ENCODE data around the gene PROCR.
"Not testable (repeated sequence)": the region's sequence is repeated elsewhere in the genome, so short reads cannot be mapped to it uniquely, and the experiment has no call there.

PROCR gene

DNA sequence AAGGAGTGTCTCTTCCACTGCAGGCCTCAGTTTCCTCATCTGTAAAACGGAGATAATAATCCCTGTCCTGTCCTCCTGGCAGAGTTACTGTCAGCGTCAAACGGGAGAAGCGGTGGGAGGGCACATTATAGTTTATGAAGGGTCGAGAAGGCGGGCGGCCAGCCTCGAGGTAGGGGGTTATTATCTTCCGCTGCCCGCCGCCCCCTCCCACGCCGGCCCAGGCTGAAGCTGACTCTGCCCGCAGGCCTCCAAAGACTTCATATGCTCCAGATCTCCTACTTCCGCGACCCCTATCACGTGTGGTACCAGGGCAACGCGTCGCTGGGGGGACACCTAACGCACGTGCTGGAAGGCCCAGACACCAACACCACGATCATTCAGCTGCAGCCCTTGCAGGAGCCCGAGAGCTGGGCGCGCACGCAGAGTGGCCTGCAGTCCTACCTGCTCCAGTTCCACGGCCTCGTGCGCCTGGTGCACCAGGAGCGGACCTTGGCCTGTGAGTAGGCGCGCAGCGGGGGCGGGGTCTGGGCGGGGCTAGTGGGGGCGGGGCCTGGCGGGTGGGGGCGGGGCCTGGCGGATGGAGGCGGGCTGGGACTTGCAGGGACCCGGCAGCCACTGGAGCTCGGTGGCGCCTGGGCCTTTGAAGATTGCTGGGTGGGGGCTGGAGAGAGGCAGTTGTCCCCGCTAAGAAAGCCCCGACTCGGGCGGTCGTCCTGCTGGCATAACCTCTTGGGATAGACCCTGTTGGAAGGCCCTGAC lies 2.8 kb downstream of the PROCR start:
- H3K4me3 ChIP-seq (ENCODE audit: low read depth, low read length): no peak overlapping the region
- DNase-seq (ENCODE audit: low read depth): no peak
- TF ChIP-seq, protein P1, sequence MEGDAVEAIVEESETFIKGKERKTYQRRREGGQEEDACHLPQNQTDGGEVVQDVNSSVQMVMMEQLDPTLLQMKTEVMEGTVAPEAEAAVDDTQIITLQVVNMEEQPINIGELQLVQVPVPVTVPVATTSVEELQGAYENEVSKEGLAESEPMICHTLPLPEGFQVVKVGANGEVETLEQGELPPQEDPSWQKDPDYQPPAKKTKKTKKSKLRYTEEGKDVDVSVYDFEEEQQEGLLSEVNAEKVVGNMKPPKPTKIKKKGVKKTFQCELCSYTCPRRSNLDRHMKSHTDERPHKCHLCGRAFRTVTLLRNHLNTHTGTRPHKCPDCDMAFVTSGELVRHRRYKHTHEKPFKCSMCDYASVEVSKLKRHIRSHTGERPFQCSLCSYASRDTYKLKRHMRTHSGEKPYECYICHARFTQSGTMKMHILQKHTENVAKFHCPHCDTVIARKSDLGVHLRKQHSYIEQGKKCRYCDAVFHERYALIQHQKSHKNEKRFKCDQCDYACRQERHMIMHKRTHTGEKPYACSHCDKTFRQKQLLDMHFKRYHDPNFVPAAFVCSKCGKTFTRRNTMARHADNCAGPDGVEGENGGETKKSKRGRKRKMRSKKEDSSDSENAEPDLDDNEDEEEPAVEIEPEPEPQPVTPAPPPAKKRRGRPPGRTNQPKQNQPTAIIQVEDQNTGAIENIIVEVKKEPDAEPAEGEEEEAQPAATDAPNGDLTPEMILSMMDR (IDR thresholded peaks at IDR 0.05; ENCODE audit: control insufficient read depth, extremely low read depth, insufficient read depth): no peak

DNA sequence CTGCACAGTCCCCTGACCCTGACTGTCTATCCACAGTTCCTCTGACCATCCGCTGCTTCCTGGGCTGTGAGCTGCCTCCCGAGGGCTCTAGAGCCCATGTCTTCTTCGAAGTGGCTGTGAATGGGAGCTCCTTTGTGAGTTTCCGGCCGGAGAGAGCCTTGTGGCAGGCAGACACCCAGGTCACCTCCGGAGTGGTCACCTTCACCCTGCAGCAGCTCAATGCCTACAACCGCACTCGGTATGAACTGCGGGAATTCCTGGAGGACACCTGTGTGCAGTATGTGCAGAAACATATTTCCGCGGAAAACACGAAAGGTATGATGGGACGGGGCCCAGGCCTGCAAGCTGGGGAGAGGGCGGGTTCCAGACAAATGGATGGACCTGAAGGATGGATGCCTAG lies 4.3 kb downstream of the PROCR start:
- no peak for DNase-seq (ENCODE audit: low read depth)
- TF ChIP-seq, protein P1 (IDR thresholded peaks at IDR 0.05; ENCODE audit: control insufficient read depth, extremely low read depth, insufficient read depth): no peak
- H3K4me3 ChIP-seq (ENCODE audit: low read depth, low read length): no peak overlapping the region

DNA sequence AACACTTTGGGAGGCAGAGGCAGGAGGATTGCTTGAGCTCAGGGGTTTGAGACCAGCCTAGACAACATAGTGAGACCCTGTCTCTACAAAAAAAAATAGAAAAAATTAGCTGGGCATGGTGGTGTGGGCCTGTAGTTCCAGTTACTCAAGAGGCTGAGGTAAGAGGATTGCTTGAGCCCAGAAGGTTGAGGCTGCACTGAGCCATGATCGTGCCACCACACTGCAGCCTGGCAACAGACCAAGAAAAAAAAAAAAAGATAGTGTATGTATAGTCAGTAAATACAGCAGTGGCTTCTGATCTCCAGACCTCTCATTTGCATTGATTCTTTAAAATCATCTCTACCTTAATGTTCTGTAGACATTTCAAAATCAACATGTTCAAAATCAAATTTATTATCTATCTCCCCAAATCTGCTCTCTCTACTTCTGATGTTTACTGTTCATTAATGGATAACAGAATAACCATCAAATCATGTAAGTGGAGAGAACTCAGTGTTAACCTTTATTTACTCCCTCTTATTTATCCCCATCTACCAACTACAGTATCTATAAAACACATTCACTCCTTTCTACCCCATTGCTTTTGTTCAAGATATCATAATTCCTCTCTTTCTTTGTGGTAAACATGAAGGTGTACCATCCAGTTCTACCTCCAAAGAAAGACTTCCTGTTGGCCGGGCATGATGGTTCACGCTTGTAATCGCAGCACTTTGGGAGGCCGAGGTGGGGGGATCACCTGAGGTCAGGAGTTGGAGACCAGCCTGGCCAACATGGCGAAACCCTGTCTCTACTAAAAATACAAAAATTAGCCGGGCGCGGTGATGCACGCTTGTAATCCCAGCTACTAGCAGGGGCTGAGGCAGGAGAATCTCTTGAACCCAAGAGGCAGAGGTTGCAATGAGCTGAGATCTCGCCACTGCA lies 7.7 kb downstream of the PROCR start:
- H3K4me3 ChIP-seq (ENCODE audit: low read depth, low read length): no peak overlapping the region
- TF ChIP-seq, protein P1 (IDR thresholded peaks at IDR 0.05; ENCODE audit: control insufficient read depth, extremely low read depth, insufficient read depth): no peak
- DNase-seq (ENCODE audit: low read depth): no peak

DNA sequence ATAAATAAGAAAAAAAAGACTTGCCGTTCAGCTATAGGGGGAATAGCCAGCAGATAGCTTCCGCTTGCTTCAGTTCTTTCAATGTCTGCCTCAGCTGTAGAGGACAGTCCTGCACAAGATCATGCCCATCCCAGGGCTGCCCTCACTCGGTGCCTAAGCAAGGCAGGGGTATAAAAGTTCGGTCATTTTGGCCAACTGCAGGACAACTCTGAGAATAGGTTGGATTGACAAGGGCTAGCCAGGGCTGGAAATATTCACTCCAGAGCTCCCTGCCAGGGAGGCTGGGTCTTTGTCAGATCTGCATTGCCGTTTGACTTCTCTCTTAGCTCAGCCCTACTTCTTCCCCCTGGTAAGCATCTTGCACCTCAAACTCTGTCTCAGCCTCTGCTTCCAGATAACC lies 8.4 kb downstream of the PROCR start:
- no peak for DNase-seq (ENCODE audit: low read depth)
- TF ChIP-seq, protein P1 (IDR thresholded peaks at IDR 0.05; ENCODE audit: control insufficient read depth, extremely low read depth, insufficient read depth): no peak
- H3K4me3 ChIP-seq (ENCODE audit: low read depth, low read length): no peak overlapping the region

DNA sequence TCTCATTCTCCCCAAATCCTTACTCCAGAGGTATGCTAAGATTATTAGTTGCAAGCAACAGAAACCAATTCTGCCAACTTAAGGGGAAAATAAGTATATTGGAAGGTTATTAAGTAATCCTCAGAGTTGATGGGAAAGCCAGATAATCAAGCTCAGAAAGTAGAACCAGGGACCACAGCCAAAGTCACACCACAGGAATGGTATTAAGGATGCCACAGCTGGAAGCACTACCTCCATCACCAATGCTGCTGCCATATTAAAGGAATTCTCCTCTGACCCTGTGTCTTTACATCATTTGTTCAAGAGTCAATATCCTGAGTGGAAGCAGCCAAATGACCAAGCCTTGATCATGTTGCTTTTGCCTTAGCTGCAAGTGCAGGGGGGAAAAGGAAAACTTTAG lies 9.9 kb downstream of the PROCR start:
- no peak for DNase-seq (ENCODE audit: low read depth)
- H3K4me3 ChIP-seq (ENCODE audit: low read depth, low read length): no peak overlapping the region
- TF ChIP-seq, protein P1 (IDR thresholded peaks at IDR 0.05; ENCODE audit: control insufficient read depth, extremely low read depth, insufficient read depth): no peak

DNA sequence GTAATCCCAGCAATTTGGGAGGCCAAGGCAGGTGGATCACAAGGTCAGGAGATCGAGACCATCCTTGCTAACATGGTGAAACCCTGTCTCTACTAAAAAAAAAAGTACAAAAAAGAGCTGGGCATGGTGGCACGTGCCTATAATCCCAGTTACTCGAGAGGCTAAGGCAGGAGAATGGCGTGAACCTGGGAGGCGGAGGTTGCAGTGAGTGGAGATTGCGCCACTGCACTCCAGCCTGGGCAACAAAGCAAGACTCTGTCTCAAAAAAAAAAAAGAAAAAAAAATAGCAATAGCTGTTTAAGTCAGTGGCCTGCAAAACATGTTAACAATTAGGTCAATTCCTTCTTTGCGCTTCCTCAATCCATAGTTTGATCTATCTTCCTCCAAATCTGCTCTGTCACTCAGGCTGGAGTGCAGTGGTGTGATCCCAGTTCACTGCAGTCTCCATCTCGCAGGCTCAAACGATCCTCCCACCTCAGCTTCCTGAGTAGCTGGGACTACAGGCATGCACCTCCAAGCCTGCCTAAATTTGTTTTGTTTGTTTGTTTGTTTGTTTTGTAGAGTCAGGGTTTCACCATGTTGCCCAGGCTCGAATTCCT lies 14.9 kb downstream of the PROCR start:
- not testable (repeated sequence) for H3K4me3 ChIP-seq (ENCODE audit: low read depth, low read length); DNase-seq (ENCODE audit: low read depth)

DNA sequence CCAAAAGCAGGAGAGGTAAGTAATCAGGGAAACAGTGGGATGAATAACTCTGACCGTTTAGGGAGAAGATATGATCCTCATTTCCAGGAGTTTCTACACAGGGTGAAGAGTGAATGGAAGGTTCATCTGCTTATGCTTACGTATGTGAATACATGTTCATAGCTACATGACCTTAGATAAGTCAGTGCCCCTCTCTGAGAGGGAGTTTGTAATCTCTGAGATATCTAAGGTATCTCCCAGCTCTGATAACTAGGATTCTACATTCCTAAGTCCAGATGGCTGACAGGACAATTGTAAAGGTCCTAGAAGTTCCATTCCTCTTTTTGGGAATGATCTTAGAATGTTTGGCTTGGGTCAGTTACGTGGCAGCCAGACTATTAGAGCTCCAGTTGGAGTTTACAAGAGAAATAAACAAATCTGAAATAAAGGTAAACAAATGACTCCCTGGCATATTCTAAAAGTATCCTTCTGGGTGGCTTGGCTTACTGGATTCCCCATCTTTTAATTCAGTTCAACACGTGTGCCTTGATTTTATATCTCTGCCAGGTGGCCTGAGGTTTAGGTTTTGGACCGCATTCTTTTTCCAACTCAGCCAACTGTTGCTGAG lies 15.8 kb downstream of the PROCR start:
- no peak for DNase-seq (ENCODE audit: low read depth)
- H3K4me3 ChIP-seq (ENCODE audit: low read depth, low read length): no peak overlapping the region
- TF ChIP-seq, protein P1 (IDR thresholded peaks at IDR 0.05; ENCODE audit: control insufficient read depth, extremely low read depth, insufficient read depth): no peak

DNA sequence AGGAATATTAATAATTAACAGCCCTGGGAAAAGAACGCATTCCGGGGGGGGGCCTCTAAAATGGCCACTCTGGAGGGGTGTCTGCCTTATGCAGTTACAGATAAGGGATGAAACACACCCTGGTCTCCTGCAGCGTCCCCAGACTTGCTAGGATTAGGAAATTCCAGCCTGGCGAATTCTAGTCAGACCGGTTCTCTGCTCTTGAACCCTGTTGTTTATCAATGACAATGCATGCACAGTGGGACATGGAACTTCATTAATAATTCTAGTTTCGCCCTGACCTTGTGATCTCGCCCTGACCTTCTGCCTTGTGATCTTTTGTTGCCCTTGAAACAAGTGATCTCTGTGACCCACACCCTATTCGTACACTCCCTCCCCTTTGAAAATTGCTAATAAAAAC lies 17.4 kb downstream of the PROCR start:
- not testable (repeated sequence) for H3K4me3 ChIP-seq (ENCODE audit: low read depth, low read length); DNase-seq (ENCODE audit: low read depth)
